Central memory CD4-positive, alpha-beta T cell (primary cell): ENCODE measurements around the gene DSE.

ENCODE experiments used
- DNase-seq: peaks from one replicate; pipeline ENCODE4 v3.0.0; 2022

DSE gene

GRCh38 chr6:116491610-116492330 is 121.0 kb downstream of the DSE start:
- DNase-seq: no peak

- no peak for DNase-seq
Measured at GRCh38 chr6:116492331-116493067, 121.8 kb downstream of the DSE start.
